ENCODE measurements around the gene ECSCR.
"Not testable (repeated sequence)": the region's sequence is repeated elsewhere in the genome, so short reads cannot be mapped to it uniquely, and the experiment has no call there.

The ECSCR gene

DNA sequence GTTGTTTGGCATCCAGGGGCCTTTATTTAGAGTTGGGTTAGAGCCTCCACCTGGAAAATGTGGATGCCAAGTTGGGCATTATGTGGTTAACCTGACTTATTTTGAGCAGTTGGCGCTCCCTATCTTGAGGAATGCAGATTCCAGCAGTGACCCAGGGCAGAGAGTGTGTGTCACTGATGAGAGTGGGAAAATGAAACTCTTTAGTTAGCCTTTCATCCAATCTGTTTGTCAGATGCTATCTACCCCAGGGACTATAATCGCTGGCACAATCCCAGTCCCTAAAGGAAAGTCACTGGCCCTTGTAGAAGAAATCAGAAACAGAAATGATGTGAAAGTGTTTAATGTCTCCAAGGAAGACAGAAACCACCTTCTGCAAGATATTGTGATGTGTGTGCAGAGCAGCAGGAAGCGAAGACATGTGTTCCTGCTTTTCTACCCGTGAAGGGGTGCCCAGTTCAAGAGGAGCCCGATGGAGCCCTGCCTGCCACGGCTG, 30.2 kb upstream of the ECSCR start:
- TF ChIP-seq, protein P1, sequence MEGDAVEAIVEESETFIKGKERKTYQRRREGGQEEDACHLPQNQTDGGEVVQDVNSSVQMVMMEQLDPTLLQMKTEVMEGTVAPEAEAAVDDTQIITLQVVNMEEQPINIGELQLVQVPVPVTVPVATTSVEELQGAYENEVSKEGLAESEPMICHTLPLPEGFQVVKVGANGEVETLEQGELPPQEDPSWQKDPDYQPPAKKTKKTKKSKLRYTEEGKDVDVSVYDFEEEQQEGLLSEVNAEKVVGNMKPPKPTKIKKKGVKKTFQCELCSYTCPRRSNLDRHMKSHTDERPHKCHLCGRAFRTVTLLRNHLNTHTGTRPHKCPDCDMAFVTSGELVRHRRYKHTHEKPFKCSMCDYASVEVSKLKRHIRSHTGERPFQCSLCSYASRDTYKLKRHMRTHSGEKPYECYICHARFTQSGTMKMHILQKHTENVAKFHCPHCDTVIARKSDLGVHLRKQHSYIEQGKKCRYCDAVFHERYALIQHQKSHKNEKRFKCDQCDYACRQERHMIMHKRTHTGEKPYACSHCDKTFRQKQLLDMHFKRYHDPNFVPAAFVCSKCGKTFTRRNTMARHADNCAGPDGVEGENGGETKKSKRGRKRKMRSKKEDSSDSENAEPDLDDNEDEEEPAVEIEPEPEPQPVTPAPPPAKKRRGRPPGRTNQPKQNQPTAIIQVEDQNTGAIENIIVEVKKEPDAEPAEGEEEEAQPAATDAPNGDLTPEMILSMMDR (IDR thresholded peaks at IDR 0.05; ENCODE audit: low read depth, low read length) = no peak; the same call in 1 of the 2 replicates
- peak; percentile 56 for DNase-seq (ENCODE audit: extremely low read depth, low read depth)

DNA sequence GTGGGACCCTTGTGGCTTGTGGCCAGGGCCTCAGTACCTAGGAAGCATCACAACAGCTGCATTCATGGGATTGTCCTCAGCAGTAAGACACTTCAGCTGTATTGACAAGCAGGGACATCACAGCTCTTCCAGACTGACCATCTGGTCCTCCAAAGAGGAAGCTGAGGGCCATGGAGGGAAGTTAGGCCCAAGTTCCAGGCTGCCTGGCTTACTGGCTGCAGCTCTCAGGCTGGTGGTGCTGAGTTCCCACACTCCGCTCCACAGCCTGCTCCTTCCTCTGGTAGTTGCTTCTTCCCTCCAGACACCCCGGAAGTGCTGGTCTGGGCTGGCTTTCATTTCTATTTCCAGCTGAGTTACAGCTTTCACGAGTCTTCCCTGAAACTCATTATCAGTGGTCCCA, 25.7 kb upstream of the ECSCR start:
- no peak for DNase-seq (ENCODE audit: extremely low read depth, low read depth)
- TF ChIP-seq, protein P1 (IDR thresholded peaks at IDR 0.05; ENCODE audit: low read depth, low read length) = no peak

DNA sequence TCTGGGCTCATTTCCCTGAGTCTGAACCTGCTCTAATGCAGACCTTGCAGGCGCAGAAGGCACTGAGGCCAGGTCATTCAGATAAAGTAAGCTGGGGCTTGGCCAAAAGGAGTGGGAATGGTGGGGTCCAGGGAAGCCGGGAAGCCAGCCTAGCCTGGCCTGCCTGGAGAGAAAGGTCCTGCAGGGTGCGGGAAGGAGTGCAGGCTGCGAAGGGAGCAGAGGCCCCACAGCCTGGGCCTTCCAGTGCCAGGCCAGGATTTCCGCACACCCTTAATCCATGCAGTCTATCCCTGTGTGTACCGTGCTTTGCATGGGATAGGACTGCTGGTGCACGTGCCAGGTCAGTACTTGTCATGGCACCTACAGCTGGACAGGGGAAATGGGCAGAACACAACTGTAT, 23.7 kb upstream of the ECSCR start:
- DNase-seq (ENCODE audit: extremely low read depth, low read depth) = no peak
- TF ChIP-seq, protein P1 (IDR thresholded peaks at IDR 0.05; ENCODE audit: low read depth, low read length) = no peak

DNA sequence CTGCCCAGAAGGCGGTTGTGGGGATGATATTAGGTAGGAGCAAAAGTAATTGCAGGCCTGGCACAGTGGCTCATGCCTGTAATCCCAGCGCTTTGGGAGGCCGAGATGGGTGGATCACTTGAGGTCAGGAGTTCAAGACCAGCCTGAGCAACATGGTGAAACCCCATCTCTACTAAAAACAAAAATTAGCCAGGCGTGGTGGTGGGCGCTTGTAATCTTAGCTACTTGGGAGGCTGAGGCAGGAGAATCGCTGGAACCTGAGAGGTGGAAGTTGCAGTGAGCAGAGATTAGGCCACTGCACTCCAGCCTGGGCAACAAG, 20.3 kb upstream of the ECSCR start:
- DNase-seq (ENCODE audit: extremely low read depth, low read depth) = not testable (repeated sequence)

DNA sequence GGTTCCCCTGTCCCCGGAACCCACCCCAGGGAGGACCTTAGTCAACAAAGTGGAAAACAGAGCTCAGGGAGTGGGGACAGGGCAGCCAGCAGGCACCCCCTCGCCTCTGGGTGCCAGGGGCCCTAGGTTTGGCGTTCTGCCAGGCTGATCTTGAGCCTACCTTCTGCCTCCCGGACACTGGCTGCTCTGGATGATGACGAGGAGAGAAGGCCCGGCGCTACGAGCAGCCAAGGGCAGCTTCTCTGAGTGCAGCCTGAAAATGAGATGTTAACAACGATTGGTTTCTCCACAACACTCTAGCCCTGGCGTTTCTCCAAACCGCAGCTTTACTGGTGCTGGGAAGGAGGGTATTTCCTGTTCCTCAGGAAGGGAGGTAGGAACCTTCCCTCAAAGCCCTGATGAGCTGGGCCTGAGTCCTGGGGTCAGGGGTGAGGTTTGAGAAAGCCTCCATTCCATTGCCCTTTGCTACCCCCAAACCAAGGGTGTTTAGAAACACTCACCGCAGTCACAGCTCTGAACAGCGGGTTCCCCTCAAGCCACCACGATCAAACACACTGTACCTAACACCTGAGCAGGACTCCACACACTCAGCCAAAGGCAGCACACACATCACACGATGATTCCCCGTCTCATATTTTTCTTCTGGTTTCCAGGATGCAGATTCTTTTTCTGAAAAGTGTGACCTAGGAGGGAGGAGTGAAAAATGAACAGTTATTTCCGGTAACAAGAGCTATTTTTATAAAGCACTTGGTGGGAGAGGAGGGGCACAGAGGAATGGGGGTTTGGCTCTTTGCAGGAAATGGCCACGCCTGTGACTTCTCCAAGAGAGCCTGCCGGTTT, 19.7 kb upstream of the ECSCR start, which contains the start of gene STING1:
STING1 (minus strand) TSS at position 709 of the 840 bp plus-strand sequence. CDS start 1,054 bp downstream, outside the sequence.
- DNase-seq (ENCODE audit: extremely low read depth, low read depth) = peak; percentile 95
- TF ChIP-seq, protein P1 (IDR thresholded peaks at IDR 0.05; ENCODE audit: low read depth, low read length) = no peak

DNA sequence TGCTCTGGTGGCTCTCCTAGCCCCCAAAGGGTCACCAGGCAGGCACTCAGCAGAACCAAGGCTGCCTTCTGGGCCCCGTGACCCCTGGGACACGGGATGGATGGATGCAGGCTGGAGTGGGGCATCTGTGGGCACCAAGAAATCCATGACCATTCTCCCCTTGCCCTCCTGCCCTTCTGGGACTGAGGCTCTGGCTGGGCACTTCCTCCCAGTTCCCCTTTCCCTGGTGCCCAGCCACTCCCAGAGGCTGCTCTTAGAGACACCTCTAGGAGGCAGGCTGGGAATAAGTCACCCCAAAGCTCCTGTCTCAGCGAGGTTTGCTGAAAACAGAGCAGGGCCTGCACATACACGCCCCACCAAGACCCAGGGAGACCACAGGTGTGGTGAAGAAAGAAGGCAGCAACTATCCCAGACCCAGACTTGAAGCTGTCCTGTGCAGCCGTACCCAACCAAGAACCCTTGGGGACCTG, 19.1 kb upstream of the ECSCR start:
- DNase-seq (ENCODE audit: extremely low read depth, low read depth) = no peak

DNA sequence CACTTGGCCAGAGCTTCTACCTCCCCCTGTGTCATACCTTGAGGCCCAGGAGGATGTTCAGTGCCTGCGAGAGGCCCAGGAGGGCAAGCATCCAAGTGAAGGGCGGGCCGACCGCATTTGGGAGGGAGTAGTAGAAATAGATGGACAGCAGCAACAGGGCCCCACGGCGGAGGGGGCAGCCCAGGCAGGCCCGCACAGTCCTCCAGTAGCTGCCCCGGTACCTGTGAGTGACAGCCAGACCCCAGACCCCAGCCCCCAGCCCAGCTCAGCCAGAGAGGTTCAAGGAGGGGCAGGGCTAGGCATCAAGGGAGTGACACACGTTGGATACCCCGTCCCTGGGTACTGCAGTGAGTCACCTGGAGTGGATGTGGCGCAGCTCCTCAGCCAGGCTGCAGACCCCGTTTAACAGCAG, 18.6 kb upstream of the ECSCR start:
- TF ChIP-seq, protein P1 (IDR thresholded peaks at IDR 0.05; ENCODE audit: low read depth, low read length) = no peak
- DNase-seq (ENCODE audit: extremely low read depth, low read depth) = no peak

More for the DNA sequence above, 19.1 kb upstream of the ECSCR start:
- TF ChIP-seq, protein P1 (IDR thresholded peaks at IDR 0.05; ENCODE audit: low read depth, low read length) = peak; percentile 47

DNA sequence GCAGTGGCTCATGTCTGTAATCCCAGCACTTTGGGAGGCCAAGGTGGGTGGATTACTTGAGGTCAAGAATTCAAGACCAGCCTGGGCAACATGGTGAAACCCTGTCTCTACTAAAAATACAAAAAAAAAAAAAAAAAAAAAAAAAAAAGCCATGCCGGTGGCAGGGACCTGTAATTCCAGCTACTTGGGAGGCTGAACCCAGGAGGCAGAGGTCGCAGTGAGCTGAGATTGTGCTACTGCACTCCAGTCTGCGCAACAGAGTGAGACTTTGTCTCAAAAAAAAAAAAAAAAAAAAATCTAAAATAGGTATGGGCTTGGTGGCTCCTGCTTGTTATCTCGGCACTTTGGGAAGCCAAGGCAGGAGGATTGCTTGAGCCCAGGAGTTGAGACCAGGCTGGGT, 17.2 kb upstream of the ECSCR start:
- not testable (repeated sequence) for DNase-seq (ENCODE audit: extremely low read depth, low read depth)

DNA sequence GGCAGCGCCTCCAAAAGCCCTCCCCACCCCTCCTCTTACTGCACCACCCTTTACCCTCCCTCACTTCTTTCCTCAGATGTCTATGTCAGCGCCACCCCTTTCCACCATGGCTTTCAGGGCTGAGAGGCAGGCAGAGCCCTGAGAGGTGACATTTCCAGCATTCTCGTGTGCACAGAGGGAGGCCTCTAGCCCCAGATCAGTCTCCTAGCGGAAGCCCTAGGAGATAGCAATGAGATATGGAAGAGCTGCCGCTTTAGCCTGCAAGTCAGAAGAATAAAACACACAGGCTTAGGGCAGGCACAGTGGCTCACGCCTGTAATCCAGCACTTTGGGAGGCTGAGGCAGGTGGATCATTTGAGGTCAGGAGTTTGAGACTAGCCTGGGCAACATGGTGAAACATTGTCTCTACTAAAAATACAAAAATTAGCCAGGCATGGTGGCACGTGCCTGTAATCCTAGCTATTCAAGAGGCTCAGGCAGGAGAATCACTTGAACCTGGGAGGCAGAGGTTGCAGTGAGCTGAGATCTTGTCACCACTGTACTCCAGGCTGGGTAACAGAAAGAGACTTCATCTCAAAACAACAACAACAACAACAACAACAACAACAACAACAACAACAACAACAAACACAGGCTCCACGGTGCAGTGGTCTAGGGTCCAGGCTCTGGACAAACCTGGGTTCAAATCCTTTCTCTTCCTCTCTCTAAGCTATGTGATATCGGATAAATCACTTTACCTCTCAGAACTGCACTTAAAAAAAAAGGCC, 16.3 kb upstream of the ECSCR start:
- not testable (repeated sequence) for DNase-seq (ENCODE audit: extremely low read depth, low read depth)
